IPS DF 6.9 (cell line): ENCODE measurements around the gene ELP1.
A peak's percentile ranks its signal among the peaks of the same experiment; 100 is the strongest.

ENCODE experiments used
- DNase-seq: peaks from one replicate; pipeline ENCODE4 v3.0.0-alpha.2; 2013; ENCODE audit warnings: low read depth, low spot score
- H3K27ac ChIP-seq: one replicate; pipeline ENCODE4 v1.5.1; 2013; ENCODE audit warnings: low read length, control low read depth
- H3K27me3 ChIP-seq: 2 replicates; pipeline ENCODE4 v1.6.1; 2013; ENCODE audit warnings: mild to moderate bottlenecking, low read length; ENCODE audit not compliant: control insufficient read depth, insufficient read depth
- H3K36me3 ChIP-seq: 2 replicates; pipeline ENCODE4 v1.6.1; 2013; ENCODE audit warnings: low read length; ENCODE audit not compliant: control insufficient read depth, insufficient read depth
- H3K4me1 ChIP-seq: 2 replicates; pipeline ENCODE4 v1.6.1; 2013; ENCODE audit warnings: low read length; ENCODE audit not compliant: control insufficient read depth, insufficient read depth
- H3K4me3 ChIP-seq: 2 replicates; pipeline ENCODE4 v1.5.1; 2013; ENCODE audit warnings: mild to moderate bottlenecking, low read length
- H3K9me3 ChIP-seq: 2 replicates; pipeline ENCODE4 v1.6.1; 2013; ENCODE audit warnings: low read length, inconsistent platforms; ENCODE audit not compliant: control insufficient read depth, insufficient read depth
- WGBS: extraction: QIAGEN DNeasy Blood & Tissue Kit; methylation state at CpG from one replicate; pipeline ENCODE4 v1.1.7; 2013; ENCODE audit warnings: mixed read lengths, missing lambda C conversion rate; ENCODE audit not compliant: insufficient read length, insufficient coverage; 5-methylcytosine and 5-hydroxymethylcytosine counted together

ELP1 gene

GRCh38 chr9:108961151-108961550, 27.2 kb upstream of the ELP1 start:
- Histone ChIP-seq H3K36me3 (no peaks in the 10 kb centered on the region), H3K4me1 (no peaks in the 10 kb centered on the region), H3K27me3 (no peaks in the 10 kb centered on the region), H3K4me3 (no peak overlapping the region), H3K27ac (no peak overlapping the region), H3K9me3 (no peaks in the 10 kb centered on the region)
- WGBS, result no CpG with 5 or more reads among the region's 2 CpGs
- no peak for DNase-seq

- WGBS, result no CpG with 5 or more reads among the region's 6 CpGs
- DNase-seq, result no peak
- Histone ChIP-seq H3K9me3 (no peaks in the 10 kb centered on the region), H3K4me1 (no peaks in the 10 kb centered on the region), H3K27me3 (no peaks in the 10 kb centered on the region), H3K36me3 (no peaks in the 10 kb centered on the region), H3K27ac (no peak overlapping the region), H3K4me3 (no peak overlapping the region)
These were observed 26.4 kb upstream of the ELP1 start for GRCh38 chr9:108960331-108960730.

- no peaks in the 10 kb centered on the region for H3K36me3 ChIP-seq
- no peaks in the 10 kb centered on the region for H3K4me1 ChIP-seq
- H3K9me3 ChIP-seq, result no peaks in the 10 kb centered on the region
- no peaks in the 10 kb centered on the region for H3K27me3 ChIP-seq
- no peak overlapping the region for H3K27ac ChIP-seq
- DNase-seq, result no peak
- H3K4me3 ChIP-seq, result no peak overlapping the region
These were observed 22.7 kb upstream of the ELP1 start for GRCh38 chr9:108956631-108957026.

GRCh38 chr9:108956022-108956630, 22.2 kb upstream of the ELP1 start:
- DNase-seq, result no peak
- Histone ChIP-seq H3K36me3 (no peaks in the 10 kb centered on the region), H3K9me3 (no peaks in the 10 kb centered on the region), H3K27ac (no peak overlapping the region), H3K4me3 (no peak overlapping the region), H3K27me3 (no peaks in the 10 kb centered on the region), H3K4me1 (no peaks in the 10 kb centered on the region)
- no CpG with 5 or more reads among the region's 4 CpGs for WGBS

GRCh38 chr9:108953983-108954574, 20.2 kb upstream of the ELP1 start:
- Histone ChIP-seq H3K27ac (no peak overlapping the region), H3K36me3 (no peaks in the 10 kb centered on the region), H3K27me3 (no peaks in the 10 kb centered on the region), H3K4me3 (no peak overlapping the region), H3K9me3 (no peaks in the 10 kb centered on the region), H3K4me1 (no peaks in the 10 kb centered on the region)
- no CpG with 5 or more reads among the region's 3 CpGs for WGBS
- DNase-seq, result no peak

GRCh38 chr9:108951578-108951977, 17.7 kb upstream of the ELP1 start:
- H3K27ac ChIP-seq, result no peak overlapping the region
- no peaks in the 10 kb centered on the region for H3K4me1 ChIP-seq
- DNase-seq, result no peak
- H3K9me3 ChIP-seq, result no peaks in the 10 kb centered on the region
- H3K27me3 ChIP-seq, result no peaks in the 10 kb centered on the region
- H3K36me3 ChIP-seq, result no peaks in the 10 kb centered on the region
- WGBS, result no CpG with 5 or more reads among the region's 2 CpGs
- no peak overlapping the region for H3K4me3 ChIP-seq

- H3K27me3 ChIP-seq, result no peaks in the 10 kb centered on the region
- WGBS, result no CpG with 5 or more reads among the region's 1 CpG
These were observed 16.2 kb upstream of the ELP1 start for GRCh38 chr9:108950168-108950567.

GRCh38 chr9:108939975-108940374, 6.1 kb upstream of the ELP1 start:
- Histone ChIP-seq H3K4me1 (no peaks in the 10 kb centered on the region), H3K9me3 (no peaks in the 10 kb centered on the region), H3K27ac (no peak overlapping the region), H3K27me3 (no peaks in the 10 kb centered on the region), H3K4me3 (no peak overlapping the region), H3K36me3 (no peaks in the 10 kb centered on the region)
- DNase-seq, result no peak
- WGBS, result no CpG with 5 or more reads among the region's 4 CpGs

More at GRCh38 chr9:108950168-108950567, 16.2 kb upstream of the ELP1 start:
- H3K36me3 ChIP-seq, result no peaks in the 10 kb centered on the region
- DNase-seq, result no peak
- H3K9me3 ChIP-seq, result no peaks in the 10 kb centered on the region
- no peak overlapping the region for H3K27ac ChIP-seq
- H3K4me3 ChIP-seq, result no peak overlapping the region
- H3K4me1 ChIP-seq, result no peaks in the 10 kb centered on the region

GRCh38 chr9:108937561-108938305, 3.8 kb upstream of the ELP1 start:
- Histone ChIP-seq H3K27me3 (no peaks in the 10 kb centered on the region), H3K4me3 (no peak overlapping the region), H3K4me1 (0 out of 2 replicates have a peak, but pooled peaks cover 1% of the 10 kb centered on the region), H3K36me3 (no peaks in the 10 kb centered on the region), H3K9me3 (no peaks in the 10 kb centered on the region), H3K27ac (no peak overlapping the region)
- WGBS, result no CpG with 5 or more reads among the region's 5 CpGs
- DNase-seq, result no peak

- Histone ChIP-seq H3K27ac (no peak within 1 kb of the TSS), H3K36me3 (no peaks in the 10 kb centered on the region; the same call in 1 of the 2 replicates), H3K27me3 (no peaks in the 10 kb centered on the region), H3K4me3 (peak within 1 kb of the TSS; percentile 74), H3K4me1 (0 out of 2 replicates have a peak, but pooled peaks cover 1% of the 10 kb centered on the region), H3K9me3 (no peaks in the 10 kb centered on the region)
- peak; percentile 37 for DNase-seq
- WGBS, result no CpG with 5 or more reads among the region's 47 CpGs
These were observed 484 bp upstream of the ELP1 start, which contains the start of gene ABITRAM for GRCh38 chr9:108934323-108934893. ABITRAM (plus strand) TSS chr9:108934400; CDS start chr9:108934487, 87 bp downstream.
